RPMI8226 (cell line): ENCODE results near the gene TOR2A.
"Not testable (repeated sequence)": the region's sequence is repeated elsewhere in the genome, so short reads cannot be mapped to it uniquely, and the experiment has no call there.

ENCODE experiments used
- DNase-seq: peaks from one replicate; pipeline ENCODE4 v3.0.0-alpha.2; 2015

The TOR2A gene

GRCh38 chr9:127767909-127768331 lies 32.8 kb upstream of the TOR2A start:
- DNase-seq = no peak

- DNase-seq = no peak
Observed at GRCh38 chr9:127767410-127767809, 32.3 kb upstream of the TOR2A start.

DNA sequence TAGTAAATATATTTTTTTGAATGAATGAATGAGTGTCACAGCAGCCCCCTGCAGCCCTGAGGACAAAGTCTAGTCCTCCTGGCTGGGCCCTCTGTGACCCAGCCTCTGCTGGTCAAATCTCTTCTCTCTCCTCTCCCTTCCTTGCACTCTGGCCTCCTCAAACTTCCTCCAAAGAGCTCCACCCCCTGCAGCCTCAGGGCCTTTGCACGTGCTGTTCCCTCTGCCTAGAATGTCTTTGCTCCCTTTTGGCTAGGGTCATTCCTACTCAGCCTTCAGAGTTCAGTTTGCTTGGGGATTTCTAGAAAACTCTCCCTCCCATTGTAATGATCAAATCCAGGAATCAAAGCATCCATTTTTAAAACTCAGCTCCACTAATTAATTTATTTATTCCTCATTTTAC lies 30.3 kb upstream of the TOR2A start:
- DNase-seq = no peak

GRCh38 chr9:127763918-127764384 lies 28.9 kb upstream of the TOR2A start:
- DNase-seq = peak; percentile 69

DNA sequence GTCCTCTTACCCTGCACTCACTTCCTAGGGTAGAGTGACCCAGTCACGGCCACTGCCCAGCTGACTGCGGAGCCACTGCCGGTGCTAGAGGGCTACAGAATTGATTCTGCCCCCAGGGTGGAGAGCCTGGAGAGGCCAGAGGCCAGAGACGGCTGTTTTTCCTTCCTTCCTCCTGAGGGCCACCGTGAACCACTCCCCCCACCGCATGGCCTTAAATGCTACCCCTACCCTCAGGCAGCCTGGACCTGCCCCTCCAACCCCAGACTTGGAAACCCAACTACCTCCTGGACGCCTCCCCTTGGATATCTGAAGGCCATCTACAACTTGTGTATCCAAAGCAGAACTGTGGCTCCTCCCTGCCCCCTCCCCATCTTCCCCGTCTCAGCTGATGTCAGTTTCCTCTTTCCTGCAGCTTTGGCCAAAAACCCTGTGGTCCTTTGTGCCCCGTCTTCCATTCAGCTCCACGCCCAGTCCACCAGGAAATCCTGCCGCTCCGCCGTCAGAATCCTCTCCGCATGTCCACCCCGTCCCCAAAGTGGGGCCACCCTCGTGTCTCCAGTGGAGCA lies 27.1 kb upstream of the TOR2A start:
- no peak for DNase-seq

DNA sequence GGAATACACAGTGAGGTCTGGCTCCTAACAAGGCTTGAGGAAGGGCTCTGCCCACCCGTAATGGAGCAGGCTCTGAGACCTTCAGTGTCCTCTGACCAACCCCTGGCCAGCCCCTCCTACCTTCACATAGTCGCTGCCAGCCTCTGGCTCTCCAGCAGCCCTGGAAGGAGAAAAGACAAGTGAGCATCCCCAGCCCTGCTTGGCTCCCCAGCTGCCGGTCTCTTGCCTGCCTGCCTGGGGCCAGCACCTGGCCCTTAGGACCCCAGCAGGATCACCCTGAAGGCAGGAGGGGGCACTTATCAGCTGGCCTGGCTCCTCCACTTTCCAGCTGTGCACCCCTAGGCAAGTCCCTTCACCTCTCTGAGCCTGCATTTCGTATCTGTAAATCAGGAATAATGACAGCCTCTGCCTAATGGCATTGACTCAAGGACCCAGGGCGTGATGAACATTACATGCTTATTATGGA lies 26.4 kb upstream of the TOR2A start:
- DNase-seq = no peak

DNA sequence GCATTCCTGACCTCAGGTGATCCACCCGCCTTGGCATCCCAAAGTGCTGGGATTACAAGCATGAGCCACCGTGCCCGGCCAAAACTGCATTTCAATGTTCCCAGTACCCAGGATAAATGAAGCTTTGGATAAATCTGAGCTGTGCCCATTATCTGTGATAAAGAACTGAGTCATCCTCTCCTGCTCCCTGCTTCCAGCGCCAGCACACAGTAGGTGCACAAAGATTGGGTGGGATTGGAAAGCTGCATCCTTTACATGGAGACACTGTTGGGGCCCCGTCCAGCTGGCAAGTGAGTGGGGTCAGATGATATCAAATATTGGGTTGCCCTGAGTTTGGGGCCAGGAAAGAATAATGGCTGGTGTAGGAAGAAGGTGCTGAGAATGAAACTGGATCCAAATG lies 26.0 kb upstream of the TOR2A start:
- no peak for DNase-seq

GRCh38 chr9:127758843-127759242 lies 23.7 kb upstream of the TOR2A start:
- DNase-seq = no peak

DNA sequence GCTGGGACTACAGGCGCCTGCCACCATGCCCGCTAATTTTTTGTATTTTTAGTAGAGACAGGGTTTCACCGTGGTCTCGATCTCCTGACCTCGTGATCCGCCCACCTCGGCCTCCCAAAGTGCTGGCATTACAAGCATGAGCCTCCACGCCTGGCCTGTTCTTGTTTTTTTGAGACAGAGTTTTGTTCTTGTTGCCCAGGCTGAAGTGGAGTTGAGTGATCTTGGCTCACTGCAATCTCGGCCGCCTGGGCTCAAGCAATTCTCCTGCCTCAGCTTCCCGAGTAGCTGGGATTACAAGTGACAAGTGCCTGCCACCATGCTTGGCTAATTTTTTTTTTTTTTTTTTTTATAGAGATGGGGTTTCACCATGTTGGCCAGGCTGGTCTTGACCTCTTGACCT lies 21.7 kb upstream of the TOR2A start:
- not testable (repeated sequence) for DNase-seq

DNA sequence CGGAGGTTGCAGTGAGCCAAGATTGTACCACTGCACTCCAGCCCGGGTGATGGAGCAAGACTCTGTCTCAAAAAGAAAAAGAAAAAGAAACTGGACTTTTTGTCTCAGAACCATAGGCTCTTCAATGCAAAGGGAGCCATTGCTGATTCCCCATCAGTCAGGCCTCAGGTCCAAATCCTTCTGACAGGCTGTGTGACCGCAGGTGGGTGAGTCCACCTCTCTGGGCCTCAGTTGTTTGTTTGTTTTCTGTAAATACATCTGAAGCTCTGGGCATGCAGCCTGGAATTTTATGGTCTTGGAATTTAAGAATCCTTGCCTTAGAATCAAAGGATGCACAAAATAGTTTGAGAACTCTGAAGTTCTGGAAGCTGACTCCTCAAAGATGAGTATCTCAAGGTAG lies 21.1 kb upstream of the TOR2A start:
- no peak for DNase-seq

DNA sequence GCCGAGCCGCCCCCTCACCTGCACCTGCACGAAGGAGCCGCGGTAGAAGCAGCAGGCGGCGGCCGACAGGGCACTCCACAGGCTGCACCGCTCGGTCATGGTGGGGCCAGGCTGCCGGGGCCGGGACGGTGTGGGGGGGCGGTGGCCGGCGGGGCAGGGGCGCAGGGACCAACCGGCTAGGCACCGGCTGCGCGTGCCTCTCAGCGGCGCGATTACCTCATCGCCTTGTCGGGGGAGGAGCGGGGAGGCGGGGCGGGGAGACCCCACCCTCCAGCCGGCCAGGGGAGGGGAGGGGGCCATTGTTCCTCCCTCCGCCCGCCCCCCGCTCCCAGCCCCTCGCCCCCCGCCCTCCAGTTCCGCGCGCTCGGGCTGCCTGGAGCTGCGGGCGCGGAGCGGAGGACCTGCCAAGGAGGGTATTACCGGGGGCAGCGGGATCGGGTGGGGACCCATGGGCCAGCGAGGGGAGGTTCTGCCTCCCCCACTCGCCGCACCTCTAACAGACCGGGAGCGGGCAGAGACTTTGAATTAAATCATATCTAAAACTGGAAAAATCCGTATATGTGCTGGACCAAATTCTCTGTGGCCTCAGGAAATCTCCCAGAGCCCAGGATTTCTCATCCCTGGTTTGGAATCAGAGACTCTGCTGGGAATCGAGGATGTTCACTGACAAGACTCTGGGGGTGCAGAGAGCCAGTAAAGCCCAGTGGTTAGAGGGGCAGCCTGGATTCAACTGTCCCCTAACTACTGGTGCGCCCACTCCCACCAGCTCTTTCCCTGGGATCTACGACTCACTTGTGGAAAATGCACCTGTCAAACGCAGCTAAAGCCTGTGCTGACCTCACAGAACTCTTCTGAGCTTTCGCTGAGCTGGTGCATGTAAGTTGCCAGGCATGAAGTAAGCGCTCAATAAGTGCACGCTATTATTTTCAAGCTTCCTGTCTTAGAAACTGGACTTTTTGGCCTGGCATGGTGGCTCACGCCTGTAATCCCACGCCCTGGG lies 20.3 kb upstream of the TOR2A start:
- DNase-seq = no peak

- no peak for DNase-seq
Observed at GRCh38 chr9:127754099-127755060, 19.3 kb upstream of the TOR2A start.

GRCh38 chr9:127753622-127754021 lies 18.5 kb upstream of the TOR2A start:
- DNase-seq = no peak

- no peak for DNase-seq
Observed at GRCh38 chr9:127753148-127753547, 18.1 kb upstream of the TOR2A start.

GRCh38 chr9:127751269-127752054 lies 16.4 kb upstream of the TOR2A start:
- no peak for DNase-seq

GRCh38 chr9:127749090-127749787 lies 14.1 kb upstream of the TOR2A start:
- DNase-seq = no peak

- DNase-seq = no peak
Observed at GRCh38 chr9:127746959-127747569, 12.0 kb upstream of the TOR2A start.

- DNase-seq = no peak
Observed at GRCh38 chr9:127744398-127745110, 9.5 kb upstream of the TOR2A start.

DNA sequence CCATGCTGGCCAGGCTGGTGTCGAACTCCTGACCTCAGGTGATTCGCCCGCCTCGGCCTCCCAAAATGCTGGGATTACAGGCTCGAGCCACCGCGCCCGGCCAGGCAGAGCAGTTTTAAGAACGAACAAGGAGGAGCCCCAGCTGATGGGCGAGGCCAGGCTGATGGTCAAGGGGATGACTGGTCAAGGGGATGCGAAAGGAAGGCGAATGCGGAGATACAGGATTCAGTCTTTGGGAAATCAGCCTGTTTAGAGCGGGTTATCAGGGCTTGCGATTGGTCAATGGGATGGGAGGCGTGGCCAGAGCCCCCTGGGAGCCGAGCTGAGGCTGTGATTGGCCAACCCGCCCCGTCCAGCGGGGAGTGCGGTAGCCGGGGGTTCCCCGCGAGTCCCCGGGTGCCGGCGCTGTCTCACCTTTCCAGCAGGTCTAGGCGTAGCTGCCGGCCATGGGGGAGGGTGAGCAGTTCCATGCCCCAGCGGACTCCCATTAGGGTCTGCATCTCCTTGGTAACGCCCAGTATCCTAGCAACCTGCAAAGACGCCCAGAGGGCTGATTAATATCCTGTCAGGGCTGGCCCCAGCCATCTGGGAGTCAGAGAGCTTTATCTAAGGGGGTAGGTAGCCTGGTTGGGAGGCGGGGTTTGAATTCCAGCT lies 7.5 kb upstream of the TOR2A start:
- no peak for DNase-seq
